ENCODE data around the gene CALB2. TPM values are rescaled to one million over a fixed set of nuclear protein-coding genes. Genes with fewer than 3 reads are reported as not detected.

The CALB2 gene
- total RNA-seq, 1 donor from 2014 or later: not detected

DNA sequence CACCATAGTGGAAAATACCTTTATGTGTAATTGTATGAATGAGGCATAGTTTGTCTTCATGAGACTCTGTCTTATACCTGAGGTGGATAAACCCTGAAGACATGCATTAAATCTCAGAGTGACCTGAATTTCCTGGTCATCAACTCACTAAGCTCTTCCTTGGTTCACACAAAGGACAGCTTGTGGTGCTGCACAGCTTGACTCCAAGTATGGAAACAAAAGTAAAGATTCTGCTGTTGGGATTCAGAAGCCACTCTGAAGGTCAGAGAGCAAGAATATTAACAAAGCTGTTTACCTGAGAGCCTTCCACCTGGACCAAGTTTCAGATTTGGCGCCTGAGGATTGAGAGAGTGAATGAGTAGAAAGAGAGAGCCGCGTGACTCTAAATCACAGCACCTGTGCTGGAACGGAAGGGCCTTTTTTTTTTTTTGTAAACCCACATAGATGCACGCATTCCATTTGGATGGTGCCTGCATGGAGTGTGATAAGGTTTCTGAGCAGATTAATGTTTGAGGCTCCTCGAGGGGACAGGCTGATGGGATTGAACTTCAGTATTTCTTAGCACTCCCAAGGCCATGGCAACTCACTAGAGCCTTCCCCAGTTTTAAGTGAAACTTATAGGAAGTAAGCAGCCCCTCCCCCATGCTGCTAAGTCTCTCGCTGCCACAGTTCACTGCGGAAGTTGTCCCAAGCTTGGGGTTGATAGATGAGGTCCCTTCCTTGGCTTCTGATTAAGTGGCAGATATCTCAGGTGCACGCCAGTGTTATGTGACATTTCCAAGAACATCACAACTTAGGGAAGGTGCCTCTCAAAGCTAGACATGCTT, 28.7 kb downstream of the CALB2 start:
- no peak for DNase-seq (ENCODE audit: low read depth in 2 of 2)

DNA sequence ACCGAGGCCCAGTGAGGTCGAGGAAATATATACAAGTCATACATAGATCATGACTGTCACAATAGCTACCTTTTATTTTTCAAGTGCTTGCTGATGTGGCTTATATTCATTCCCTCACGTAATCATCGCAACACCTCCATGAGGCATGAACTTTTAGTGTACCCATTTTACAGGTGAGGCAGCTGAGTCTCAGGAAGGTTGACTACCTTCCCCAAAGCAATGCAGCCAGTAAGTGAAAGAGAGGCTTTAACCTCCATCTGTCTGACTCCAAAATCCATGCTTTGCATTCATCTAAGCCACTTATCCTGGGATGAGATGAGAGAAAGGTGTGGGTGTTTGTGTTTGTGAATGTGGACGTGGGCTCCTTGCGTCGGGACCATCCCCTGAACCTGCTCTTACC, 30.8 kb downstream of the CALB2 start:
- no peak for DNase-seq (ENCODE audit: low read depth in 2 of 2)

DNA sequence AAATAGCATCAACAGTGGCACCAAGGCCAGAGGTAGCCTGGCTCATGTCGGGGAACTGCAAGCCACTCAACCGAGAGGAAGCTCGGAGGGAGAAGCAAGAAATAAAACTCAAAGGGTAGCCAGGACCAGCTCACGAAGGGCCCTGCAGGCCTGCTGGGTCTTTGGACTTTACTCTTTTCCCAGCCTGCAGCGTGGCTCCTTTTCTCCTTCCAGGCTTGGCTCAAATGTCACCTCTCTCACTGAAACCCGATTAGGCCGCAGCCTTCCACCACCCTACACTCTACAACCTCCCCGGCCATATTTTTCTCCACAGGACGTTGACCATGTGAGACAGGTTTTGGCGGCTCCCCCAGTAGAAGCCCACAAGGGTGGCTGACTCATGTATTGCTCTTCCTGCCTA, 38.1 kb downstream of the CALB2 start:
- no peak for DNase-seq (ENCODE audit: low read depth in 2 of 2)

DNA sequence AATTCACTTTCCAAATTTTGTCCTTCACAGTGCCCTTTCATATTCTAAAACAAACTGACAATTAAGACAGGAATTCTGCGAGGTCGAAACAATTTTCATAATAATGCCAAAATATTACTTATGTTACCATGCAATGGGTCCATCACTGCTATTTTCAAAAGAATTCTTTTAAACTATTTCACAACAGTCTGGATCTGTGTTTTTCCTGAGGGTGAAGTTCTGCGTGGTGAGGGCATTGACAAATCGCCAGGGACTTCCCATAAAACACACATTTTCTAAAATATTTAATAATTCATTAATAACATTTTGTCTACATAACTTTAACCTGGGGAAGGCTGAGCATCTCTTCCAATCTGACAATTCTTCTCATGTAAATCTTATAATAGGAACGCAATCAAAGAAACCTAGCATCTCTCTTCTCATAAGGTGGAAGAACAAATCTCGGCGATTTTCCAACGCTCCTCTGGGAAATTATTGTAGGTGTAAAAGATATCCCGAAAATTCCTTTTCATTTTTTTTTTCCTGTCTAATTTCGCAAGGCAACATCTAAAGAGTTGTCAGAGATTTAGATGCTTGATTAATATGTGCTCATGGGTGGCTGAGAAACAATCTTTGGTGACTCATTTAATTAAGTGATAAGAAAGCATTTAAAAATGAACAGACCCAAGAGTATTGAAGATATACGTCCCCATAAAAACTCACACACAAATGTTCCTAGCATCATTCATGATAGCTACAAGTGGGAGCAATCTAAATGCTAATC, 41.5 kb downstream of the CALB2 start:
- no peak for DNase-seq (ENCODE audit: low read depth in 2 of 2)

DNA sequence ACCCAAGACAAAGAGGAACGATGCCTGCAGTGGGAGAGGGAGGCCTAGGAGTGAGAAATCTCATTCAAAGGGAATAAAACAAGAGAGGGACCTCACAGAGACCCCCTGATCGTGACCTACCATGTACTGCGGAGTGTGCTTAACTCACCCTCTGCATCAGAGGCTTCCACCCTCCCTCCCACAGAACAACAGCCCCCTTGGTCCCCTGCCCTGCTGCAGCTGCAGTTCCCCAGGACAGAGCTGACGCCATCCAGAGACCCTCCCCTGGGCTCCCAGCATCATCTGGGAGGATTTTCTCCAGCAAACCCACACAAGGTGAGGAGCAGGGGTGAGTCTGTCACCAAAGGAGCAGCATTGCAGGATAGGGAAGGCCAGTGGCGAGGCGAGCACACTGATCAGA, 43.5 kb downstream of the CALB2 start:
- DNase-seq (ENCODE audit: low read depth in 2 of 2): no peak

DNA sequence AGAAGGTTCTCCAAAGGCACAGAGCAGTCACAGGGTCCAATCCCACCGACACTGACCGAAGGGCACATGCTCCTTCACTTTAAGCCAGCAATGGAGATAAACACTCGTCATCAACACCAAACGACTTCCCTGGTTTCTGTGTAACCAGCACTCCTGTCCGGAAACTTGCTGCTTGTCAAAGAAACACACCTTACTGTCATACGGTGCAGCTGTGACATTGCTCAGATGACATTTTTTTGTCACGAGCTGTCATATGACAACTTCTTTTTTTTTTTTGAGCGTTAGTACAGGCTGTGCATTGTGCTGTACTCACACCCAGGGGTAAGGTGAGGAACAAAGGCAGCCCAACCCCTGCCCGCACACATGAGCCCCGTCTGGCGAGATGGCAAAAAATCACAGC, 44.2 kb downstream of the CALB2 start:
- no peak for DNase-seq (ENCODE audit: low read depth in 2 of 2)

DNA sequence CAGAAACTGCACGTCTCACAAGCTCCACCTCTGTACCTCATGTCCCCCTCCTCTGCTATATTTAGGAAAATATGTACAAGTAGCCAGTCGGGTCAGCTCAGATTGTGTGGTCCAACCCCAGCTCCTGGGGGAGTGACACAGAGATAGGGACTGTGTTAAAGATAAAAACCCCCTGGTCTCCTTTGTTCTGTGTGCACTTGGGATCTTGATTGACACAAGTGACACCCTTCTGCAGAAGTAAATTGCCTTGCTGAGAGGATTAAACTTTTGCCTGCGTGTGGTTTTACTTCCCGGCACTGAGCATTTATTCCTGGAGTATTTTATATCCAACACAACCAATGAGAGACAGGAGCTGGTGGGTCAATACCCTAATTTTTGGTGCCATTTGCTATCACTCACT, 45.8 kb downstream of the CALB2 start:
- no peak for DNase-seq (ENCODE audit: low read depth in 2 of 2)

DNA sequence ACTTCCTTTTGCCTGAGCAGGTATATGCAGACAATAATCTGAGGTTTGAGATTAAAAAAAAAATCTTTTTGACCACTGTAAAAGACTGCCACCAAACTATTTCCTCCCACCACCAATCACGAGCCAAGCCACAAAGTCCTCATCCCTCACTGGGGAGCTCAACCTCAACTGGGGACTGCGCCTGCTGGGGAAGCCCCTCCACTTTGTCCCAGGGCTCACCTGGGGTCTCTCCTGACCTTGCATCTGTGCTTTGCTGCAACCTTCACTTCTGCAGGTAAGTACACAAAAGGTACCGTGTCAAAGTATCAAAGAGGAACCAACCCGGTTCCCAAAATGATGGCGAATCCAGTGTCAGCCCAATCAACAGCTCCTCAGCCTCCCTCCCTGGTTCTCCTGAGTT, 47.8 kb downstream of the CALB2 start:
- no peak for DNase-seq (ENCODE audit: low read depth in 2 of 2)

DNA sequence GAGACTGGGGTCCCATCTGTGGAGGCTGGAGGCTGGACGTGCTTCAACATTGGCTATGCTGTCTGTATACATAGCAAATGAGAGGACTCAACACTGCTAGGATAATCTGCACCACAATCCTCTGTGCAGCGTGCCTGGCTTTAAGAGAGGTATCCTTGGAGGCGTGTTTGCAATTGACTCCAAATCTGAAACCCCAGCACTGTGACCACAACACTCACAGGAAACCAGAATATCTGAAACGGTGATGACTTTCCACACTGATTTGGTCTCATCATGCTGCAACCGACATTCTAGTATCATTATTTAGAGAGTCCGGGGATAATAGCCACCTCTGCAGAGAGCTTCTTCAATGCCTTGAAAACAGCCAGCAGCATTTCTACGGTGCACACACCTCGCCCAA, 48.2 kb downstream of the CALB2 start:
- no peak for DNase-seq (ENCODE audit: low read depth in 2 of 2)

DNA sequence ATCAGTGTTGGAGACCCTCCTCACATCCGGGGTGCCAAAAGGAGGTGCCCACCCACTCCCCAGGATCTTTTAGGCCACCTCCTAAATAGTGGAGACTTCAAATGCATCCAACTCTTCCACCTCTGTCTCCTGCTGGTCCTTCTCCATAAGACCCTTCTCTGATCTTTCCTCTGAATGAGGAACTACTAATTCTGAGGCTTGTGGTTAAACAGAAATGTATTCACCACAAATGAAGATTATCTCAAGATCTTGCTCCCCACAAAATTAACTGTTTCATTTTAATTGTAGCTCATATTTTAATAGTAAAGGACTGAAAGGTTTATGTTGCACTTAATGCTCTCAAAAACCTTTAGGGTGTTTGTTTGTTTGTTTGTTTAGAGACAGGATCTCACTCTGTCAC, 49.2 kb downstream of the CALB2 start:
- no peak for DNase-seq (ENCODE audit: low read depth in 2 of 2)

DNA sequence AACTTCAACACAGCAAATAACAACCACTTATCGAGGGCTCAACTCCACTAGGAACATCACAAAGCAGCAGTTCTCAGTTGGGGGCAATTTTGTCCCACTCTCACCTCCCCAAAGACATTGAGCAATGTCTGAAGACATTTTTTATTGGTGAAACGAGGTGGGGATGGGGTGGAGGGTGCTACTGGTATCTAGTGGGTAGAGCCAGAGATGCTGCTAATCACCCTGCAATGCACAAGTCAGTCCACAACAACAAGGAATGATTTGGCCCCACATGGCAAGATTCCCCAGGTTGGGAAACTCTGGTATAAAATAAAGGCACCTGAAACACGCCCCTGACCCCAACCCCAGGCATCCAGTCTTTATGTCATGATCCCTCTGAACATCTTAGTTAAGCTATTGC, 50.0 kb downstream of the CALB2 start:
- no peak for DNase-seq (ENCODE audit: low read depth in 2 of 2)

DNA sequence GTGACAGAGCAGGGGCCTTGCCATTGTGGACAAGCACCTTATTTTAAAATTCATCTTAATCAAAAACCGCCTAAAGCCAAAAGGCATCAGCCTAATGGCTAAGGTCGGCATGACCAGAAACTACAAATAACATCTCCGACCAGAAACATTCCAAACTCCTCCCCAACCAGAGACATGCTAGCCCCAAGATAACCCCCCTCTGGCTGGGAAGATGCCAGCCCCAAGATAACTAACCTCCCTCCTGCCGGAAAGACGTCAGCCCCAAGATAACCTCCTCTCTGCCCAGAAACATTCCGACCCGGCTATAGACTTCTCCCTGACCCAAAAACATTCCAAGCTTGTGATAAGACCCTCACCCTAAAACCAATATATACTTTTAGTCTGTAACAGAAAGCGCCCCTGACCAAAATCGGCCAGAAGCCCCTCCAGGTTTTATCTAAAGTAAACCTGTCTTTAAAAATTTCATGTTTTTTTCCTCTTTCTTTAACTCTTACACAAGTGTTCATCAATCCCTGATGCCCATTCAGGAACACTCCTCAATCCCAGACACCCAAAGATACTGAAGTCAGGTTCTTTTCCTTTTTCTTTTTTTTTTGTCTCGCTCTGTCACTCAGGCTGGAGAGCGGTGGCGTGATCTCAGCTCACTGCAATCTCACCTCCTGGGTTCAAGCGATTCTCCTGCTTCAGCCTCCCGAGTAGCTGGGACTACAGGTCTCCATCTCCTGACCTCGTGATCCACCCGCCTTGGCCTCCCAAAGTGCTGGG, 50.7 kb downstream of the CALB2 start:
- DNase-seq (ENCODE audit: low read depth in 2 of 2): no peak

DNA sequence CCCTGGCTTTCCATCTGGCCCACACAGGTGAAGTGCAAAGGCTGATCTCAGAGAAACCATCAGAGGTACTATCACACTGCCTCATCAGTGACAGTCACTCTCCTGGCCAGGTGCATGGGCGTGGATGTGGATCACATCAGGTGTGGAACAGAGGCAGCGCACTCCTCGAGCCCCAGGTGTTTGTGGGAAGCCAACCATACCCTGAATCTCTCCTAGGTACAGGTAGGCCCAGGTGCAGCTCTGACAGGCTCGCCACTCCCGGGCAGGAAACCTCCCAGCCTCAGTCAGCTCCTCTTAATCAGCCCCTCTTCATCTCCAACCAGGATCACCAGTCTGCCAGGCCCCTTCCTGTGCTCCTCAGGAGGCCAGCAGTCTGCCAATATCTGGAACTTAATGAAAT, 51.6 kb downstream of the CALB2 start:
- DNase-seq (ENCODE audit: low read depth in 2 of 2): no peak

DNA sequence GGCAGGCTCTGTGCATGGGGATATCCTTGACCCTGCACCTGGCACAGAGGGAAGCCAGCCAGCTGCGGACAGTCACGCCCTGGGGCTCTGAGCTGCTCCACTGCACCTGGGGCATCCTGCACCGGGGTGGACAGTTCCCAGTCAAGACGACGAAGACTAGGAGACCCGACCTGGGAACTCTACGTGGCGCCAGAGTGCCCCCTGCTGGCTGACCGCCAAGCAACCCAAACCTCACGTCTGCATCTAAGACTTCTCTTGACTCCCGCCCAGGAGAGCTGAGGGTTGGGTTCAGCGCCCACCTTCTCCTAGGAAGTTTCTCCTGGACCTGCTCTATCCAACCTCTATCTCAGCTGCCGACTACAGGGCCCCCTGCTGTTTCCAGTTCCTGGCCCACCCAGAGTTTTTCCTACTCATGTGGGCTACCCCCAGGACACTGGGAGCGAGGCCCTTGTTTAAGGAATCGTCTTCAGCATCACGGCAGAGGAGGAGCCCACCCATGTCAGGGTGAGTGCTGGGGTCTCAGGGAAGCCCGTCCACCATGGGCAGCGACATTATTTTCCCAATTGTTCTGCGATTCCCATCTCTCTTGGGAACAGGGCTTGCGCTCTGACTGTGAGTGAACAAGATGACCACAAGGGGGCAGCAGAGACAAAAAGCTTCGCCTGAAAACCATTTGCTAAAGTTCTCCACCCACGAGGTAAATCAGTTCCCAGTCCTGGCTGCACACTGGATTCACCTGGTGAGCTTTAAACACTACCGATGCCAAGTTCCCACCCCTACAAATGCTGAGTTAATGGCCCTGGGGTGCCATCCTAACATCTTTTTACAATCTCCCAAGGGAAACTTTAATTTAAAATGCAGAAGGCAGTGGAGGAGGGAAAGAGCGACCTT, 54.0 kb downstream of the CALB2 start:
- peak; percentile 70 to 80 for DNase-seq (ENCODE audit: low read depth in 2 of 2)

DNA sequence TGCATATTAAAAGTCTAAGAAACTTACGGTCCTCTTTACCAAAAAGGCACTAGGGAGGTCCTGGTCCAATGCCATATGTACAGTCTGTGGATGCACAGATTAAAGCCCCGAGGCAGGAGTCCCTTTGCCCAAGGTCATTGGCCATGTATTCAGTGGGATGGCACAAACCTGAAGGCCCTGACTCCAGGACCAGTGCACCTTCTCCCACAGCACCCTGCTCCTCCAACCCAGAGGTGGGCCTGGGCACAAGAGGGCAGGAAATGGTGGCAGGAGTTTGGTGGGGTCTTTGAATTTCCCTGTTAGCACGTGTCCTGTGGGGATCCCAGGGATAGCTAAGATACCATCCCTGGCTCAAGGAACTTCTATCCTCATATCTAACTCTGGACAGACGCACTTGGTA, 54.8 kb downstream of the CALB2 start:
- DNase-seq (ENCODE audit: low read depth in 2 of 2): no peak

DNA sequence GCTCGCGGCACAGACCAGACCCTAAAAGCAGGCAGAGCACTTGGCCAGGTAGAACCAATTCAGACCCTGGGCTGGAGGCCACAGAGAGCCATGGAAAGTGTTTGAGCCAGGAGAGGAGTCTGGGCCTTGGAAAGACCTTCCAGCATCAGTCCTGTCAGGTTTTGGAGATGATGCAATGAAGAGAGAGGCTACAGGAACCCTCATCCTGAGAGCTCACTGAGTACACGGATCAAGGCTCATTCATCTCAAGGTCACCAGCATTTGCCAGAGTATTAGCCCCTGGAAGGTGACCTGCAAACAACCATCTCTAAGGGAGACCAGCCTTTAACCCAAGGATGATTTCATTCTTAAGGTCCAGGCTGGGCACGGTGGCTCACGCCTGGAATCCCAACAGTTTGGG, 55.5 kb downstream of the CALB2 start:
- DNase-seq (ENCODE audit: low read depth in 2 of 2): no peak

DNA sequence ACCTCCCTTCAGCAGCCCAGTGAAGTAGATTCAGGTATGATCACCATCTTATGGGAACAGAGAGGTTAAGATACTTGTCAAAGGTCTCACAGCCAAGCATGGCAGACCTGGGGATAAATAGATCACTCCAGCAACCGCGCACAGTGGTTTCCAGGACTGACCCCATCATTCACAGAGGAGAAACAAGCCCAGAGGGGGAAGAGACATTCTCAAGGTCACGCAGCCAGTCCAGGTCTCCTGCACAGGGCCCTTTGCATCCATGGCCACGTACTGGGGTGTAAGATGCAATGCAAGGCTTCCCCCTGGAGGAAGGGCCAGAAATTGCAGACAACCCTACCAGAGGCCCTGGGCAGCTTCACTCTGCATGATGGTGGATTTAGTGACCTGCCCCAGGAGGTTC, 63.4 kb downstream of the CALB2 start:
- peak; percentile 15 to 16 for DNase-seq (ENCODE audit: low read depth in 2 of 2)

DNA sequence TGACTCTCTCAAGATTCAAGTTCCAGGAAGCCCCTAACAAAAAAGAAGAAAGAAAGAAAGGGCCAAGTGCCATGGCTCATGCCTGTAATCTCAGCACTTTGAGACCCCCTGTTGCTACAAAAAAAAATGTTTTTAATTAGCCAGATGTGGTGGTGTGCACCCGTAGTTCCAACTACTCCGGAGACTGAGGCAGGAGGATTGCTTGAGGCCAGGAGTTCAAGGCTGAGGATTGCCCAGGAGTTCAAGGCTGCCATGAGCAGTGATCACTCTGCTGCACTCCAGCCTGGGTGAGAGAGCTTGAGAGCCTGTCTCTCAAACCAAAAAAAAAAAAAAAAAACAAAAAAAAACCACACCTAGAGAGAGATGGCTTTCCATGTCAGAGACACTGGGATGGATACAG, 64.5 kb downstream of the CALB2 start:
- no peak for DNase-seq (ENCODE audit: low read depth in 2 of 2)

DNA sequence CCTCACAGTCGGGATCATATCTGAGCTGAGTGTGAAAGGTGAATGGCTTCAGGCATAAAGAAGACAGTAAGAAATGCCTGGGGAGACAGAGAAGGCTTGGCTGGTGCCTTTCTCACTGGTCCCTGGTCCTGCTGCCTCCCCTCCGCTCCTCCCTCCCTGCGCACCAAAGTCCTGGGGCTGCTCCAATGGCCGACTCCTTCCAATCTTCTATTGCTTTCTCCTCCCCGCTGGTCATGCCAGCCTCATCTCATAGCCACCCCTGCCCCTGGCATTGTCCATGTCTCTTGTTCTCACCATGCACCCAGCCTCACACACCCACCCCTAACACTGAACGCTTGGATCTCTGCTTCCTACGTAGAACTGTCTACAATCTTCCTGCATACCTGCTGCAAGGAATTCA, 65.3 kb downstream of the CALB2 start:
- no peak for DNase-seq (ENCODE audit: low read depth in 2 of 2)

DNA sequence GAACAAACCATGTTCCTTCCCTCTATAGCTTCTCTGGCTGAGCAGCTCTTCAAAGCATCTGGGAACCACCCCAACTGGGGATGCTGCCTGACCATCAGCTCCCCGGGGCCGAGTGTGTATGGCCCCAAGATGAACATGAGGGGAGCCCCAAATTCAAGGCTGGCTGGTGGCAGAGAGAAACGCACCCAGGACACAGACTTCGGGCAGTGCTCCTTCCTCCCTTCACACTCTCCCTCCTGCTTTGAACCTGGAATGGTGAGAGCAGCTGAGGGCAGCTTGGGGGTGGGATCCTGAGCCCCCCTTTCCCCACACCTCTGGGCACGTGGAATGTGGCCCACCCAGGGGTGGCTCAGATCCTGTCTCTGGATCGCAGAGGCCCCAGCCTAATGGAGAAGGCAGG, 66.1 kb downstream of the CALB2 start:
- DNase-seq (ENCODE audit: low read depth in 2 of 2): no peak

DNA sequence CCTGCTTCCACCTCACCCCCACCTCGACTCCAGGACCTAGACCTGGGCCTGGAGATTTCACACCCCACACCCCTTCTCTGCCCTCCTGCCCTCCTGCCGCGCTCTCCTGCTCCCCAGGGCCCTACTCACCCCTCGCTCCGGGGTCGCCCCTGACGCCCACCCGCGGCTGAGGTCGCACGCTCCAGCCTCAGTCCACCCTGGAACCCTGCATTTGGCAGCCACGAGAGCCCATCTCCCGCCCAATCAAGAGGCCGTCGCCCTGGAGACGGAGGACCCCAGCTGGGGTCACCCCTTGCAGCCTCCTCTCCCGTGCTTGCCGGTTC, 67.2 kb downstream of the CALB2 start:
- DNase-seq (ENCODE audit: low read depth in 2 of 2): no peak

Data from lung microvascular endothelial cell (primary cell).